Vein endothelial cell (primary cell): Measurements from ENCODE around the gene AURKB. TPM values are rescaled to one million over a fixed set of nuclear protein-coding genes. Genes with fewer than 3 reads are reported as not detected.

Experiments used
- total RNA-seq: library from RNA; depleted of rRNA; stranded (reverse); fragments of >200 nt; gene quantifications from 2 replicates; pipeline ENCODE4 v1.2.3, GENCODE V29; 2012

The AURKB gene
- total RNA-seq: 17.6 and 26.1 TPM in 2 replicates

DNA sequence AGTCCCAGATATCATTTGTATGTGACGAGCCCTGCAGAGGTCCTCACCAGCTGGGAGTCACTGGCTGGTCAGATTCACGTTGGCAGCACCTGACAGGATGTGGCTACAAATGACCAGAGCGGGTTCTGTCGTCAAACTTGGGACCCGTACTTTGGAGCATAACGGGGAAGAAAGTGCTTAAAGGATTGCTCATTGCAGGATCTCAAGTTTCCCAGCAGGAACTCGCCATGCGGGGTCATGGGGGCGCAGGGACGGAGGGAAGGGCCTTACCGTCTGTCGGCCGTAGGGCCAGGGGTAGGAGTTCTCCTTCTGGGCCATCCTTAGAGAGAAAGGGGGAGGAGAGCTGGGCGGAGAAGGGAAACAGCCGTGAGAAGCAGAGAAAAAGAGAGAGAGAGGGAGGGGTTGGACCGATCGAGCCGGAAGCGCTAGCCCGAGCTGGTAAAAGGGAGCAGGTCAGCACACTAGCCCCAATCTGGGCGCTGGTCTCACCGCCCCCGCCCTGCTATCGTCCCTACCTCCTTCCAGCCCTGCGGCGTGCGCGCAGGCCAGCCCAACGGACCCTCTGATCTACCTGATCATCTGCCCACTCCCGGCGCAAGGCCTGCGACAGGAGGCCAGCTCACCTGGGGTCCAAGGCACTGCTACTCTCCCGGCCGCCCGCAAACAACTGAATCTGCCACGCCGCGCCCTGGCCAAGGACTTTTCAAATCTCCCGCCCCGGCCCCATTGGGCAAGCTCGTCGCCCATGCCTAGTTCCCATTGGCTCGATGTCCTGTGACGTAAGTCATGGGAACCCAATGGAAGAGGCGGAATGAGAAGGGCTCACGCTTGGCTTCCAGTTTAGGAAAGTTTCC, at the start of gene AURKB:
TSS of gene AURKB (minus strand) at position 669 of the 854 bp plus-strand sequence. CDS start at position 318, 351 bp downstream.

DNA sequence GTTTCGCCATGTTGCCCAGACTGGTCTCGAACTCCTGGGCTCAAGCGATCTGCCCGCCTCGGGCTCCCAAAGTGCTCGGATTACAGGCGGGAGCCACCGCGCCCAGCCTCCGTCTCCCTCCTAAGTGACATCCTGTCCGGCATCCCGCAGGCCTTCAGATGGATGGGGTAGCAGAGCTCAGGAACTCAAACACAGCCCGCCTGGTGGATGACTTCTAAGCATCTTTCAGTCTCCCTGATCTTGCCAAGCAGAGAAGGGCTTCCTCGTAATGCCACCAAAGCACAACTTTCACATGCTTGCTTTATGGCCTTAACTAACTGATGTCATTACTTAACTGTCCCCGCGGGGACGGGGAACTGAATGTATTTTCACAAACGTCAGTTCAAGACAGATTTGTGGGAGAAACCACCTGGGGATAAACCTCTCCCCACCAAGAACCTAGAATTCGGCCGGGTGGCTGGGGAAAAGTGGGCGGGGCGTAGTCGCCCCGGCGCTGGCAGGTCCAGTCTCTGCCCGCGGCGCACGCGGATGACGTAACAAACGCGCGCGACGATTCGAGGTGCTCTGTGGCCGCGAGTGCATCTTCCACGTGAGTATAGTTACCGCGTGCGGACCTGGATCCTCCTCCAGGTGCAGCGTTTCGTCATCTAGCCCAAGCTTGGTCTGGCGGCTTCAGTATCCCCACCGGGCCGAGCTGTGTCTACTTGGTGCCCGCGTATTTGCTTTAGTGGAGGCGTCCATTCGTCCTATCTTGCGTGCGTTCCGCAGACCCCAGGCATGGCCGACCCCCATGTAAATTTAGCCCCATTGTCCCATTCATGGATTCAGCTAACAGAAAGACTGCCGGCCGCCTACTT, 38.6 kb upstream of the AURKB start, which contains the start of gene PFAS:
TSS of gene PFAS (plus strand) at position 539 of the 857 bp plus-strand sequence. CDS start 4,649 bp downstream, outside the sequence.

GRCh38 chr17:8189711-8190477, 20.5 kb downstream of the AURKB start, which contains the start of gene BORCS6:
Gene BORCS6, minus strand, starts transcription at chr17:8190180. Its CDS starts 40 bp downstream, at chr17:8190140.

DNA sequence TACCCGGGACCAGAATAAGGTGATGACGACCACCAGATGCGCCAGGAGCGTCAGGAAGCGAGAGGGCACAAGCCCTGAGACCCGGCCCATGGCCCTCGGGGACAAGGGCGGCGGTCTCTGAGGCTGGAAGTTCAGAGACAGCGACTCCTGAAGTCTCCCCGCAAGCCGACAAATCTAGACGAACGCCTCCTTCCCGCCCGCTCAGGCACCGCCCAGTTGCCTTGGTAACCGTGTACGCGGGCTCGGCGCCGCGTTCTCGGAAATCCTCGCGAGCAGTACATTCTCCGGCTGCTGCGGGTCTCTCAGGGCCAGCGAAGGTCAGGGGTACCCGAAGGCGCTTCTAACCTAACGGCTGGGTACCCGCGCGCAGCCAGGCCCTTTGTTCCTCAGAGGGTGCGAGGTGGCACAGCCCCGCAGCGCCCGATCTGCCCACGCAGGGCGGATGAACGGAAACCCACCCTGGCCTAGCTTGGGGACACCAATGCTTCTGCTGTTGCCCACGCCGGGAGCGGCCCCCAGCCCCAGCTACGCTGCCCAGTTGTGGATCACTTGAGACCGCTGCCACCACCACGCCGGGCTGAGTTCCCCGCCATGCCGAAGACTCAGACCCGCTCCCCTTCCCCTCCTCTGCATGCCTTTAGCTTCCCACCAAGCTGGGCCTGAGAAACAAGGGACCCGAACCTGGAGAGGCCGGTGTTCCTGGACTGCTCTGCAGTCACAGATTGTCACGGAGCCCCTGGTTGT, 34.0 kb downstream of the AURKB start, which contains the start of gene TMEM107:
TSS of gene TMEM107 (minus strand) at position 184 of the 744 bp plus-strand sequence. CDS start at position 90, 94 bp downstream.

GRCh38 chr17:8162233-8162996, 48.0 kb downstream of the AURKB start, which contains the start of gene VAMP2:
Gene VAMP2, minus strand, starts transcription at chr17:8162948. Its CDS starts 69 bp downstream, at chr17:8162879.

Other genes starting within 250 kb of the AURKB start
- not detected in 2 replicates for gene GUCY2D, start 208.0 kb downstream of the AURKB start, total RNA-seq
- gene ALOX15B, start 171.5 kb downstream of the AURKB start, total RNA-seq: not detected in 2 replicates
- gene ALOX12B, start 122.9 kb downstream of the AURKB start, total RNA-seq: not detected in 2 replicates
- under 0.01 TPM in 1 of 2 replicates, not detected in the other for gene ALOXE3, start 92.1 kb downstream of the AURKB start, total RNA-seq
- 0.19 and 0.33 TPM in 2 replicates for gene HES7, start 86.5 kb downstream of the AURKB start, total RNA-seq
- 9.9 and 12.1 TPM in 2 replicates for gene PER1, start 58.2 kb downstream of the AURKB start, total RNA-seq
- 5.5 and 5.6 TPM in 2 replicates for gene VAMP2, start 47.6 kb downstream of the AURKB start, total RNA-seq
- gene TMEM107, start 34.2 kb downstream of the AURKB start, total RNA-seq: 17.7 and 19.6 TPM in 2 replicates
- 10.8 and 11.3 TPM in 2 replicates for gene BORCS6, start 20.4 kb downstream of the AURKB start, total RNA-seq
- gene CTC1, start 37.5 kb upstream of the AURKB start, total RNA-seq: 16.0 and 17.5 TPM in 2 replicates
- 49.6 and 50.2 TPM in 2 replicates for gene PFAS, start 38.7 kb upstream of the AURKB start, total RNA-seq
- gene RANGRF, start 78.1 kb upstream of the AURKB start, total RNA-seq: 11.2 and 11.8 TPM in 2 replicates
- gene SLC25A35, start 84.8 kb upstream of the AURKB start, total RNA-seq: 0.67 and 0.98 TPM in 2 replicates
- gene ARHGEF15, start 99.7 kb upstream of the AURKB start, total RNA-seq: 38.0 and 42.1 TPM in 2 replicates
- gene ODF4, start 129.3 kb upstream of the AURKB start, total RNA-seq: not detected in 2 replicates
- 3,164 and 3,604 TPM in 2 replicates for gene RPL26, start 172.6 kb upstream of the AURKB start, total RNA-seq
- not detected in 2 replicates for gene RNF222, start 187.3 kb upstream of the AURKB start, total RNA-seq
- gene NDEL1, start 225.3 kb upstream of the AURKB start, total RNA-seq: 57.5 and 62.9 TPM in 2 replicates